ENCODE data around the gene ST3GAL4. TPM values are rescaled to one million over a fixed set of nuclear protein-coding genes. Genes with fewer than 3 reads are reported as not detected.
"Not testable (repeated sequence)": the region's sequence is repeated elsewhere in the genome, so short reads cannot be mapped to it uniquely, and the experiment has no call there.

ST3GAL4 gene
- total and polyA plus RNA-seq, 4 donors = 20.7 to 48.2 (median 27.8) TPM

GRCh38 chr11:126391970-126392632, 36.6 kb downstream of the ST3GAL4 start:
- H3K27ac ChIP-seq (ENCODE audit: low read depth, low read length) = peak overlapping the region; percentile 45
- DNase-seq (ENCODE audit: low read depth in 4 of 6, low spot score in 6 of 6) = peak in 4 of 6 donors; percentile 64 to 86 (median 75)
- no peaks in the 10 kb centered on the region for H3K27me3 ChIP-seq (ENCODE audit: control insufficient read depth, insufficient read depth, low read length)
- H3K4me1 ChIP-seq (ENCODE audit: control insufficient read depth, insufficient read depth, low read length) = peaks cover 40% of the 10 kb centered on the region
- 47% methylated on average over 7 of the region's 8 CpGs for WGBS (ENCODE audit: insufficient coverage)
- no peaks in the 10 kb centered on the region for H3K9me3 ChIP-seq (ENCODE audit: control insufficient read depth, insufficient read depth, low read length)
- no peak overlapping the region for H3K4me3 ChIP-seq (ENCODE audit: low read depth, low read length)
- H3K36me3 ChIP-seq (ENCODE audit: control insufficient read depth, insufficient read depth, low read length) = no peaks in the 10 kb centered on the region

- Histone ChIP-seq H3K27me3 (ENCODE audit: control insufficient read depth, insufficient read depth, low read length) (no peaks in the 10 kb centered on the region), H3K36me3 (ENCODE audit: control insufficient read depth, insufficient read depth, low read length) (no peaks in the 10 kb centered on the region), H3K27ac (ENCODE audit: low read depth, low read length) (peak overlapping the region; percentile 45), H3K4me3 (ENCODE audit: low read depth, low read length) (no peak overlapping the region), H3K9me3 (ENCODE audit: control insufficient read depth, insufficient read depth, low read length) (no peaks in the 10 kb centered on the region), H3K4me1 (ENCODE audit: control insufficient read depth, insufficient read depth, low read length) (peaks cover 40% of the 10 kb centered on the region)
- peak in 1 of 6 donors; percentile 29 for DNase-seq (ENCODE audit: low read depth in 4 of 6, low spot score in 6 of 6)
- WGBS (ENCODE audit: insufficient coverage) = 8% methylated on average over 1 of the region's 4 CpGs
These were observed 37.1 kb downstream of the ST3GAL4 start for GRCh38 chr11:126392633-126393013.

- Histone ChIP-seq H3K4me1 (ENCODE audit: control insufficient read depth, insufficient read depth, low read length) (peaks cover 40% of the 10 kb centered on the region), H3K36me3 (ENCODE audit: control insufficient read depth, insufficient read depth, low read length) (no peaks in the 10 kb centered on the region), H3K9me3 (ENCODE audit: control insufficient read depth, insufficient read depth, low read length) (no peaks in the 10 kb centered on the region), H3K27ac (ENCODE audit: low read depth, low read length) (no peak overlapping the region), H3K4me3 (ENCODE audit: low read depth, low read length) (no peak overlapping the region), H3K27me3 (ENCODE audit: control insufficient read depth, insufficient read depth, low read length) (no peaks in the 10 kb centered on the region)
- 96% methylated on average over 3 of the region's 5 CpGs for WGBS (ENCODE audit: insufficient coverage)
- DNase-seq (ENCODE audit: low read depth in 4 of 6, low spot score in 6 of 6) = no peak
These were observed 37.7 kb downstream of the ST3GAL4 start for GRCh38 chr11:126393143-126393542.

GRCh38 chr11:126394036-126394435, 38.5 kb downstream of the ST3GAL4 start:
- Histone ChIP-seq H3K4me3 (ENCODE audit: low read depth, low read length) (no peak overlapping the region), H3K27me3 (ENCODE audit: control insufficient read depth, insufficient read depth, low read length) (no peaks in the 10 kb centered on the region), H3K36me3 (ENCODE audit: control insufficient read depth, insufficient read depth, low read length) (no peaks in the 10 kb centered on the region), H3K27ac (ENCODE audit: low read depth, low read length) (no peak overlapping the region), H3K9me3 (ENCODE audit: control insufficient read depth, insufficient read depth, low read length) (no peaks in the 10 kb centered on the region), H3K4me1 (ENCODE audit: control insufficient read depth, insufficient read depth, low read length) (peaks cover 40% of the 10 kb centered on the region)
- 93% methylated on average over 3 of the region's 3 CpGs for WGBS (ENCODE audit: insufficient coverage)
- DNase-seq (ENCODE audit: low read depth in 4 of 6, low spot score in 6 of 6) = no peak

GRCh38 chr11:126394634-126395072, 39.2 kb downstream of the ST3GAL4 start:
- H3K36me3 ChIP-seq (ENCODE audit: control insufficient read depth, insufficient read depth, low read length); H3K9me3 ChIP-seq (ENCODE audit: control insufficient read depth, insufficient read depth, low read length); H3K27ac ChIP-seq (ENCODE audit: low read depth, low read length); DNase-seq (ENCODE audit: low read depth in 4 of 6, low spot score in 6 of 6); H3K27me3 ChIP-seq (ENCODE audit: control insufficient read depth, insufficient read depth, low read length); H3K4me3 ChIP-seq (ENCODE audit: low read depth, low read length): not testable (repeated sequence)
- WGBS (ENCODE audit: insufficient coverage) = 88% methylated on average over 1 of the region's 7 CpGs
- peaks cover 40% of the 10 kb centered on the region for H3K4me1 ChIP-seq (ENCODE audit: control insufficient read depth, insufficient read depth, low read length)

- DNase-seq (ENCODE audit: low read depth in 4 of 6, low spot score in 6 of 6); H3K27ac ChIP-seq (ENCODE audit: low read depth, low read length); H3K9me3 ChIP-seq (ENCODE audit: control insufficient read depth, insufficient read depth, low read length); H3K27me3 ChIP-seq (ENCODE audit: control insufficient read depth, insufficient read depth, low read length); H3K4me3 ChIP-seq (ENCODE audit: low read depth, low read length); H3K36me3 ChIP-seq (ENCODE audit: control insufficient read depth, insufficient read depth, low read length): not testable (repeated sequence)
- peaks cover 40% of the 10 kb centered on the region for H3K4me1 ChIP-seq (ENCODE audit: control insufficient read depth, insufficient read depth, low read length)
- WGBS (ENCODE audit: insufficient coverage) = 60% methylated on average over 1 of the region's 13 CpGs
These were observed 40.3 kb downstream of the ST3GAL4 start for GRCh38 chr11:126395784-126396183.

- H3K9me3 ChIP-seq (ENCODE audit: control insufficient read depth, insufficient read depth, low read length); H3K36me3 ChIP-seq (ENCODE audit: control insufficient read depth, insufficient read depth, low read length); H3K27me3 ChIP-seq (ENCODE audit: control insufficient read depth, insufficient read depth, low read length); H3K27ac ChIP-seq (ENCODE audit: low read depth, low read length); DNase-seq (ENCODE audit: low read depth in 4 of 6, low spot score in 6 of 6); H3K4me3 ChIP-seq (ENCODE audit: low read depth, low read length): not testable (repeated sequence)
- H3K4me1 ChIP-seq (ENCODE audit: control insufficient read depth, insufficient read depth, low read length) = peaks cover 38% of the 10 kb centered on the region
- whole genome bisulfite sequencing (ENCODE audit: insufficient coverage) = 89% methylated on average over 8 of the region's 15 CpGs
These were observed 40.8 kb downstream of the ST3GAL4 start for GRCh38 chr11:126396266-126396665.

- peaks cover 31% of the 10 kb centered on the region for H3K4me1 ChIP-seq (ENCODE audit: control insufficient read depth, insufficient read depth, low read length)
These were observed 41.5 kb downstream of the ST3GAL4 start for GRCh38 chr11:126396965-126397364.

GRCh38 chr11:126398296-126398695, 42.8 kb downstream of the ST3GAL4 start:
- Histone ChIP-seq H3K27me3 (ENCODE audit: control insufficient read depth, insufficient read depth, low read length) (no peaks in the 10 kb centered on the region), H3K36me3 (ENCODE audit: control insufficient read depth, insufficient read depth, low read length) (no peaks in the 10 kb centered on the region), H3K9me3 (ENCODE audit: control insufficient read depth, insufficient read depth, low read length) (no peaks in the 10 kb centered on the region), H3K4me1 (ENCODE audit: control insufficient read depth, insufficient read depth, low read length) (peaks cover 18% of the 10 kb centered on the region), H3K27ac (ENCODE audit: low read depth, low read length) (no peak overlapping the region), H3K4me3 (ENCODE audit: low read depth, low read length) (no peak overlapping the region)
- DNase-seq (ENCODE audit: low read depth in 4 of 6, low spot score in 6 of 6) = no peak
- 98% methylated on average over 4 of the region's 4 CpGs for WGBS (ENCODE audit: insufficient coverage)

More at GRCh38 chr11:126396965-126397364, 41.5 kb downstream of the ST3GAL4 start:
- Histone ChIP-seq H3K27me3 (ENCODE audit: control insufficient read depth, insufficient read depth, low read length) (no peaks in the 10 kb centered on the region), H3K9me3 (ENCODE audit: control insufficient read depth, insufficient read depth, low read length) (no peaks in the 10 kb centered on the region), H3K27ac (ENCODE audit: low read depth, low read length) (no peak overlapping the region), H3K36me3 (ENCODE audit: control insufficient read depth, insufficient read depth, low read length) (no peaks in the 10 kb centered on the region), H3K4me3 (ENCODE audit: low read depth, low read length) (no peak overlapping the region)
- WGBS (ENCODE audit: insufficient coverage) = no CpG with 5 or more reads among the region's 4 CpGs
- DNase-seq (ENCODE audit: low read depth in 4 of 6, low spot score in 6 of 6) = no peak

- Histone ChIP-seq H3K9me3 (ENCODE audit: control insufficient read depth, insufficient read depth, low read length) (no peaks in the 10 kb centered on the region), H3K4me3 (ENCODE audit: low read depth, low read length) (no peak overlapping the region), H3K27me3 (ENCODE audit: control insufficient read depth, insufficient read depth, low read length) (no peaks in the 10 kb centered on the region), H3K36me3 (ENCODE audit: control insufficient read depth, insufficient read depth, low read length) (no peaks in the 10 kb centered on the region), H3K27ac (ENCODE audit: low read depth, low read length) (no peak overlapping the region), H3K4me1 (ENCODE audit: control insufficient read depth, insufficient read depth, low read length) (peaks cover 17% of the 10 kb centered on the region)
- no peak for DNase-seq (ENCODE audit: low read depth in 4 of 6, low spot score in 6 of 6)
- WGBS (ENCODE audit: insufficient coverage) = 100% methylated on average over 1 of the region's 1 CpG
These were observed 43.2 kb downstream of the ST3GAL4 start for GRCh38 chr11:126398721-126399120.
